Neuronal stem cell (in vitro differentiated cells): ENCODE measurements around the gene RNH1.

Experiments
- DNase-seq: peaks from one replicate; pipeline ENCODE4 v3.0.0-alpha.2; 2013; ENCODE audit warnings: low spot score
- H2AFZ ChIP-seq: one replicate; pipeline ENCODE4 v1.6.1; 2013; ENCODE audit warnings: mild to moderate bottlenecking, low read length, inconsistent platforms
- H2AK5ac ChIP-seq: 2 replicates; pipeline ENCODE4 v1.6.1; 2013; ENCODE audit warnings: low read depth, mild to moderate bottlenecking, inconsistent platforms, low read length, moderate library complexity, mixed read lengths
- H2BK120ac ChIP-seq: 2 replicates; pipeline ENCODE4 v1.6.1; 2013; ENCODE audit warnings: low read depth, mild to moderate bottlenecking, inconsistent platforms, low read length, moderate library complexity, mixed read lengths
- H2BK12ac ChIP-seq: one replicate; pipeline ENCODE4 v1.6.1; 2013; ENCODE audit warnings: low read length, inconsistent platforms
- H2BK15ac ChIP-seq: 2 replicates; pipeline ENCODE4 v1.6.1; 2013; ENCODE audit warnings: mild to moderate bottlenecking, low read length, inconsistent platforms, mixed read lengths
- H2BK5ac ChIP-seq: one replicate; pipeline ENCODE4 v1.6.1; 2013; ENCODE audit warnings: inconsistent platforms, mild to moderate bottlenecking, low read length, moderate library complexity
- H3K14ac ChIP-seq: one replicate; pipeline ENCODE4 v1.6.1; 2013; ENCODE audit warnings: low read length, inconsistent platforms
- H3K18ac ChIP-seq: 2 replicates; pipeline ENCODE4 v1.6.1; 2013; ENCODE audit warnings: low read length, inconsistent platforms
- H3K23ac ChIP-seq: 2 replicates; pipeline ENCODE4 v1.6.1; 2013; ENCODE audit warnings: low read depth, mild to moderate bottlenecking, mixed read lengths, low read length, inconsistent platforms; ENCODE audit not compliant: poor library complexity
- H3K27ac ChIP-seq: replicated peaks from 3 replicates; pipeline ENCODE4 v1.5.1; 2013; ENCODE audit warnings: low read length, inconsistent platforms
- H3K27me3 ChIP-seq, 3 experiments: 2 replicates each; pipeline ENCODE4 v1.6.1; 2013; ENCODE audit warnings: low read length in 3 of 3, mild to moderate bottlenecking in 2 of 3, inconsistent platforms in 1 of 3, low read depth in 1 of 3, mixed read lengths in 1 of 3, moderate library complexity in 1 of 3; ENCODE audit not compliant: control insufficient read depth in 3 of 3, insufficient read depth in 3 of 3
- H3K36me3 ChIP-seq, 2 donors: replicated peaks in 1 of 2; 2 replicates each; pipeline ENCODE4 v1.6.1; 2013; ENCODE audit warnings: low read length in 2 of 2; ENCODE audit not compliant: control insufficient read depth in 2 of 2, insufficient read depth in 2 of 2
- H3K4ac ChIP-seq: 2 replicates; pipeline ENCODE4 v1.6.1; 2013; ENCODE audit warnings: inconsistent platforms, mild to moderate bottlenecking, low read length, moderate library complexity
- H3K4me1 ChIP-seq, 2 donors: 1 replicate in 1 of 2; 2 replicates in 1 of 2; pipeline ENCODE4 v1.6.1; 2013; ENCODE audit warnings: low read length in 2 of 2, low read depth in 1 of 2; ENCODE audit not compliant: control insufficient read depth in 2 of 2, insufficient read depth in 1 of 2
- H3K4me2 ChIP-seq: one replicate; pipeline ENCODE4 v1.6.1; 2013; ENCODE audit warnings: mild to moderate bottlenecking, low read length, inconsistent platforms; ENCODE audit not compliant: insufficient read depth, poor library complexity, severe bottlenecking
- H3K4me3 ChIP-seq, 2 donors: 2 replicates each; pipeline ENCODE4 v1.5.1; 2013; ENCODE audit warnings: low read length in 2 of 2, mild to moderate bottlenecking in 2 of 2, inconsistent platforms in 1 of 2, moderate library complexity in 1 of 2
- H3K79me1 ChIP-seq: one replicate; pipeline ENCODE4 v1.6.1; 2013; ENCODE audit warnings: low read depth, mild to moderate bottlenecking, inconsistent platforms, low read length, moderate library complexity
- H3K9ac ChIP-seq: one replicate; pipeline ENCODE4 v1.6.1; 2013; ENCODE audit warnings: mild to moderate bottlenecking, low read depth, low read length, inconsistent platforms; ENCODE audit not compliant: poor library complexity
- H3K9me3 ChIP-seq, 2 donors: replicated peaks in 1 of 2; 2 replicates each; pipeline versions ENCODE3 to v1.6.1; 2013; ENCODE audit warnings: low read length in 2 of 2, mild to moderate bottlenecking in 2 of 2, inconsistent platforms in 1 of 2, low read depth in 1 of 2, mixed read lengths in 1 of 2, moderate library complexity in 1 of 2; ENCODE audit not compliant: control insufficient read depth in 2 of 2, insufficient read depth in 1 of 2
- H4K8ac ChIP-seq: one replicate; pipeline ENCODE4 v1.6.1; 2013; ENCODE audit warnings: low read depth, mild to moderate bottlenecking, inconsistent platforms, low read length, moderate library complexity
- H4K91ac ChIP-seq: one replicate; pipeline ENCODE4 v1.6.1; 2013; ENCODE audit warnings: low read length, low read depth, mild to moderate bottlenecking, inconsistent platforms; ENCODE audit not compliant: poor library complexity
- WGBS, 2 donors: extraction: QIAGEN DNeasy Blood & Tissue Kit; methylation state at CpG; one replicate each; pipeline ENCODE4 v1.1.7; 2013; ENCODE audit warnings: missing lambda C conversion rate in 2 of 2, mixed read lengths in 1 of 2; ENCODE audit not compliant: insufficient read length in 2 of 2, insufficient replicate concordance in 1 of 2; ENCODE audit errors: extremely low coverage in 2 of 2; 5-methylcytosine and 5-hydroxymethylcytosine counted together

The RNH1 gene

DNA sequence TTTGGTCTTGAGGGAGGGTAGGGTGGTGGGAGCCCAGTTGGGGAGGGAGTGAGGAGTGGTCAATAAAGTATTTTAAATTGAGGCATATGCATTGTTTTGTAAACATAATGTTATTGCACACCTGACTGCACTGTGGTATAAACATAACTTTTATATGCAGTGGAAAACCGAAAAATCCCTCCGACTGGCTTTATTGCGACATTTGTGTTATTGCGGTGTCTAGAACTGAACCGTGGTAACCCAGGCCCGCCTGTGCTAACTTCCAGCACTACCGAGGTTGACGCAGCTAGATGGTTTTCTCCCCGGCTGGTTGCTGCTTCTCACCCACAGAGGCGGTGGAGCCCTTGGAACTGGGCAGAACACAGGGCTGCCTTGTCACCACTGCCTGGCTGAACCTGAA is 7.6 kb upstream of the RNH1 start:
- Histone ChIP-seq H3K27ac (no peak overlapping the region), H2BK120ac (no peak overlapping the region), H3K4me2 (no peak overlapping the region), H4K91ac (no peak overlapping the region), H3K9ac (no peak overlapping the region), H3K4me3 (no peak overlapping the region), H2AK5ac (no peak overlapping the region), H3K36me3 (peaks cover 5 to 38% of the 10 kb centered on the region in 2 donors), H2BK5ac (no peak overlapping the region), H3K4ac (peak overlapping the region; percentile 37), H3K14ac (peak overlapping the region; percentile 56), H3K27me3 (no peaks in the 10 kb centered on the region), H4K8ac (no peak overlapping the region), H3K79me1 (peaks cover 4% of the 10 kb centered on the region), H2BK12ac (no peak overlapping the region), H3K4me1 (no peaks in the 10 kb centered on the region), H2BK15ac (no peak overlapping the region), H3K18ac (no peak overlapping the region), H3K9me3 (peaks cover 0 to 13% of the 10 kb centered on the region in 2 donors), H3K23ac (no peak overlapping the region), H2AFZ (no peak overlapping the region)
- no peak for DNase-seq
- WGBS, 2 donors: no CpG with 5 or more reads among the region's 10 CpGs

DNA sequence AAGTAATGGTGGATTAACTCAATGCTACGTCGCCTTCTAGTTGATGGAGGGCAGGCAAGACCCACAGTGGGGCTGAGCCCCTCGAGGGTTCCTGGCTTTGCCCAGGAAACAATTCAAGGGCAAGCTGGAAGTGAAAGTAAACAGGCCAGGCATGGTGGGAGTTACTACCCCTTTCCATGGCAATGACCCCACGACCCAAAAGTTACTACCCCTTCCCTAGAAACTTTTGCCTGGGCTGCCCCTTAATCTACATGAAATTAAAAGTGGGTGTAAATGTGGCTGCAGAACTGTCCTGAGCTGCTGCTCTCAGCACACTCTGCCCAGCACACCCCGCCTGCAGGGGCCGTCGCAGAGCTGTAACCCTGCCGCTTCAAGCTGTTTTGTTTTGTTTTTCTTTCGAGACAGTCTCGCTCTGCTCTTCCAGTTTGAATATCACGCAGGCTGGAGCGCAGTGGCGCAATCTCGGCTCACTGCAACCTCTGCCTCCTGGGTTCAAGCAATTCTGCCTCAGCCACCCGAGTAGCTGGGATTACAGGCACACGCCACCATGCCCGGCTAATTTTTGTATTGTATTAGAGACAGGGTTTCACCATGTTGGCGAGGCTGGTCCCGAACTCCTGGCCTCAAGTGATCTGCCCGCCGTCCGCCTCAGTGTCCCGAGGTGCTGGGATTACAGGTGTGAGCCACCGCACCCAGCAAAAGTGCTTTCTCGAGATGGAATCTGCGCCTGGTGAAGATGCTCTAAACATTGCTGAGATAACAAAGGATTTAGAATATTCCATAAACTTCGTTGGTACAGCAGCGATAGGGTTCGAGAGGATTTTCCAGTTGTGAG is 5.9 kb upstream of the RNH1 start:
- Histone ChIP-seq H2AK5ac (no peak overlapping the region), H3K4me2 (peak overlapping the region; percentile 2), H3K79me1 (peaks cover 5% of the 10 kb centered on the region), H2AFZ (no peak overlapping the region), H2BK15ac (no peak overlapping the region), H3K4ac (no peak overlapping the region), H3K9ac (no peak overlapping the region), H3K9me3 (peaks cover 0 to 10% of the 10 kb centered on the region in 2 donors), H3K36me3 (peaks cover 12 to 49% of the 10 kb centered on the region in 2 donors), H3K27me3 (no peaks in the 10 kb centered on the region), H4K8ac (no peak overlapping the region), H3K27ac (no peak overlapping the region), H4K91ac (no peak overlapping the region), H3K4me1 (peaks cover 2 to 3% of the 10 kb centered on the region in 2 donors), H3K18ac (no peak overlapping the region), H2BK120ac (no peak overlapping the region), H3K4me3 (no peak overlapping the region), H2BK5ac (peak overlapping the region; percentile 39), H3K14ac (no peak overlapping the region), H3K23ac (no peak overlapping the region), H2BK12ac (no peak overlapping the region)
- WGBS, 2 donors: no CpG with 5 or more reads among the region's 29 CpGs
- DNase-seq: no peak

DNA sequence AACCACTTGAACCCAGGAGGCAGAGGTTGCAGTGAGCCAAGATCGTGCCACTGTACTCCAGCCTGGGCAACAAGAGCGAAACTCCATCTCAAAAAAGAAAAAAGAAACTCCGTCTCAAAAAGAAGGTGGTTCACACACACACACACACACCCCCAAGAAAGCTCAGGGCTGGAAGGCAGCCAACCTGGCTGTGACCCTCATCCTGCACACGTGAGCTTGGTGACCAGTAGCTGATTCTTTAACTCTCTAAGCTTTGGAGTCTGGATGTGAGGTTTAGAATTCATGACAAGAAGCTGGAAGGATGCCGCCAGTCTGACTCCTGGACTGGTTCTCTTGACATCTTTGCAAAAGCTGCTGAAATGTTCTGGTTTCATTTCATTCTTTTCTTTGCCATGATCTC is 1.9 kb upstream of the RNH1 start:
- peaks cover 10 to 44% of the 10 kb centered on the region in 2 donors for H3K36me3 ChIP-seq
- no peaks in the 10 kb centered on the region for H3K27me3 ChIP-seq
- H4K8ac ChIP-seq: no peak overlapping the region
- H2BK120ac ChIP-seq: no peak overlapping the region
- no peak overlapping the region for H3K4me2 ChIP-seq
- H3K14ac ChIP-seq: no peak overlapping the region
- no peak overlapping the region for H4K91ac ChIP-seq
- no CpG with 5 or more reads among the region's 5 CpGs for WGBS, 2 donors
- no peak overlapping the region for H3K4me3 ChIP-seq
- no peak overlapping the region for H2BK15ac ChIP-seq
- peaks cover 6 to 13% of the 10 kb centered on the region in 2 donors for H3K4me1 ChIP-seq
- no peak overlapping the region for H3K18ac ChIP-seq
- no peak for DNase-seq
- no peak overlapping the region for H2AFZ ChIP-seq
- H3K9ac ChIP-seq: no peak overlapping the region
- no peak overlapping the region for H3K27ac ChIP-seq
- H3K23ac ChIP-seq: no peak overlapping the region
- no peak overlapping the region for H2AK5ac ChIP-seq
- H3K79me1 ChIP-seq: peaks cover 7% of the 10 kb centered on the region
- no peak overlapping the region for H2BK12ac ChIP-seq
- H3K9me3 ChIP-seq: no peaks in the 10 kb centered on the region
- H2BK5ac ChIP-seq: no peak overlapping the region
- no peak overlapping the region for H3K4ac ChIP-seq

DNA sequence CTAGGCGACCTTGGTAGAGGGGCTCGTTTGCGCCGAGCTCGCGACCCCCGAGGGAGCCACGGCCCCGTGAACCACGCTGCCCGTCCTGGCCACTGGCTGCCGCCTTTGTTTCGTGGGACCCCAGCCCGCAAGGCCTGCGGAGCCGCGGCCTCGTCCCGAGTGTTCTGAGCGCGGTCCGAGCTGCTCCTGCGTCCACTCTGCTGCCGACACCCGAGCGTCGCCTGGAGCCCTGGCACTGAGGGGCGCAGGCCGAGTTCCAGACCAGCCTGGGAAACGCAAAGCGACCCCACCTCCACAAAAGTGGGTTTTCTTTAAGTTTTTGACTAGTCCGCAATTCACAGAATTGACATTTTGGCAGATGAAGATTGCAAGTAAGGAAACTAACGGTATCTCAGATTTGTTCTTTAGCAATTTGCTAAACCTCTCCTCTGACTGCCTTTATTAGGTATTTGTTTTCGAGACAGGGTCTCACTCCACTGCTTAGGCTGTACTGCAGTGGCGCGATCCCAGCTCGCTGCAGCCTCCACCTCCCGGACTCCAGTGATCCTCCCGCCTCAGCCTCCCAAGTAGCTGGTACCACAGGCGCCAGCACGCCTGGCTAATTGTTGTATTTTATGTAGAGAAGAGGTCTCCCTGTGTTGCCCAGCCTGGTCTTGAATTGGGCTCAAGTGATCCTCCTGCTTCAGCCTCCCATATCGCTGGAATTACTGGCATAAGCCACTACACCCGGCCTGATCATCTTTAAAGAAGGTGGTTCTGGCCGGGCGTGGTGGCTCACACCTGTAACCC is 879 bp upstream of the RNH1 start:
- peaks cover 6 to 13% of the 10 kb centered on the region in 2 donors for H3K4me1 ChIP-seq
- H2BK12ac ChIP-seq: no peak overlapping the region
- H3K79me1 ChIP-seq: peaks cover 10% of the 10 kb centered on the region
- H2AK5ac ChIP-seq: peak overlapping the region; percentile 92
- peak overlapping the region; percentile 91 for H3K23ac ChIP-seq
- H3K27ac ChIP-seq: no peak overlapping the region
- H3K4me3 ChIP-seq: peak overlapping the region; percentile 88 to 93
- no peak overlapping the region for H4K91ac ChIP-seq
- no peak overlapping the region for H2BK120ac ChIP-seq
- peaks cover 10 to 38% of the 10 kb centered on the region in 2 donors for H3K36me3 ChIP-seq
- H3K18ac ChIP-seq: peak overlapping the region; percentile 87
- peak overlapping the region; percentile 86 for H3K9ac ChIP-seq
- H2AFZ ChIP-seq: peak overlapping the region; percentile 97
- no CpG with 5 or more reads among the region's 45 CpGs for WGBS, 2 donors
- peak overlapping the region; percentile 82 for H3K14ac ChIP-seq
- peak overlapping the region; percentile 89 for H3K4ac ChIP-seq
- peak overlapping the region; percentile 94 for H3K4me2 ChIP-seq
- H4K8ac ChIP-seq: no peak overlapping the region
- no peak for DNase-seq
- no peaks in the 10 kb centered on the region for H3K9me3 ChIP-seq
- no peak overlapping the region for H2BK5ac ChIP-seq
- no peak overlapping the region for H2BK15ac ChIP-seq
- no peaks in the 10 kb centered on the region for H3K27me3 ChIP-seq
